ENCODE data around the gene C8A.

GRCh38 chr1:56859287-56859686 is 4.7 kb downstream of the C8A start:
- TF ChIP-seq CTCF (IDR thresholded peaks at IDR 0.05; ENCODE audit: low read depth, low read length, missing input control): no peak
- no peak for TF ChIP-seq REST (IDR thresholded peaks at IDR 0.05)
- TF ChIP-seq ATF3 (IDR thresholded peaks at IDR 0.05): no peak
- TF ChIP-seq ZBTB33 (IDR thresholded peaks at IDR 0.05): no peak
- TF ChIP-seq TAF1 (conservative IDR thresholded peaks at IDR 0.05): no peak
- no peak for TF ChIP-seq YY1 (IDR thresholded peaks at IDR 0.05)
- no peak for TF ChIP-seq MAX (IDR thresholded peaks at IDR 0.05)
- no peak for TF ChIP-seq GABPA (IDR thresholded peaks at IDR 0.05 in 1 of 2, conservative IDR thresholded peaks at IDR 0.05 in 1 of 2)
